ENCODE results near the gene BEND2. TPM values are rescaled to one million over a fixed set of nuclear protein-coding genes. Genes with fewer than 3 reads are reported as not detected.

The BEND2 gene
- total RNA-seq, 1 experiment from 2014 or later, result not detected

DNA sequence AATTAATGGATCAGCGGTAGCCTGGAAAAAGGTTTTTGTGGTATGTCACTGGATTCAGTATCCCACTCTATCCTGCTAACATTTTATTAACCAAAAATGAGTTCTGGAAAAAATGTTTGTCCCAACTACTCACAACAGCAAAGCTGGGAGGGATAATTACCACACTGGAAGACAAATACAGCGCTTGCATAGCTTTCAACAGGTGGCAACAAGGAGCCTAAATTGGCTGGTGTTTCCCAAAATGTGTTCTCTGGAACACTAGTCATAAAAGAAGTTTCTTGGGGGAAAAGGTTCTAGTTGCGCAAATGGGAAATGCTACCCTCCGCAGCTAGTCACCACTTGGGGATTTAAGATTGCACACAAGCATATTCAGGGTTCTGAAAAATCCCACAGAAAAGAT lies 54.6 kb downstream of the BEND2 start:
- Mint-ChIP-seq H3K4me1 (ENCODE audit: insufficient read depth, unreplicated experiment) (no peaks in the 10 kb centered on the region), H3K4me3 (ENCODE audit: unreplicated experiment) (no peak overlapping the region), H3K36me3 (ENCODE audit: insufficient read depth, unreplicated experiment) (no peaks in the 10 kb centered on the region), H3K9me3 (ENCODE audit: unreplicated experiment) (peaks cover 6% of the 10 kb centered on the region), H3K27ac (ENCODE audit: low read depth, unreplicated experiment) (no peak overlapping the region), H3K27me3 (ENCODE audit: insufficient read depth, unreplicated experiment) (no peaks in the 10 kb centered on the region)
- TF ChIP-seq CTCF (IDR thresholded peaks at IDR 0.05; ENCODE audit: unreplicated experiment), result no peak
- POLR2A ChIA-PET, result no interaction called here
- DNase-seq (ENCODE audit: unreplicated experiment), result no peak
- intact Hi-C loops (cut with micrococcal nuclease), result no loop called here
- CTCF ChIA-PET, result interaction anchor here (0.6 to 1.6 kb wide), 4 partner anchors 13 to 487 kb away, joined by 3 to 4 read pairs (median 3); no protein-coding TSS in a partner anchor
- BruUV-seq (replicated peaks), result no TSS peak

GRCh38 chrX:18160369-18160768 lies 60.3 kb downstream of the BEND2 start:
- POLR2A ChIA-PET, result interaction anchor here (0.7 kb wide), 1 partner anchor 1181 kb away, joined by 3 read pairs; no protein-coding TSS in a partner anchor
- intact Hi-C loops (cut with micrococcal nuclease), result no loop called here
- CTCF ChIA-PET, result no interaction called here
- no peak for TF ChIP-seq CTCF (IDR thresholded peaks at IDR 0.05; ENCODE audit: unreplicated experiment)
- no TSS peak for BruUV-seq (replicated peaks)
- Mint-ChIP-seq H3K9me3 (ENCODE audit: unreplicated experiment) (peaks cover 29% of the 10 kb centered on the region), H3K36me3 (ENCODE audit: insufficient read depth, unreplicated experiment) (no peaks in the 10 kb centered on the region), H3K4me1 (ENCODE audit: insufficient read depth, unreplicated experiment) (no peaks in the 10 kb centered on the region), H3K4me3 (ENCODE audit: unreplicated experiment) (no peak overlapping the region), H3K27ac (ENCODE audit: low read depth, unreplicated experiment) (no peak overlapping the region), H3K27me3 (ENCODE audit: insufficient read depth, unreplicated experiment) (peaks cover 14% of the 10 kb centered on the region)
- DNase-seq (ENCODE audit: unreplicated experiment), result no peak

DNA sequence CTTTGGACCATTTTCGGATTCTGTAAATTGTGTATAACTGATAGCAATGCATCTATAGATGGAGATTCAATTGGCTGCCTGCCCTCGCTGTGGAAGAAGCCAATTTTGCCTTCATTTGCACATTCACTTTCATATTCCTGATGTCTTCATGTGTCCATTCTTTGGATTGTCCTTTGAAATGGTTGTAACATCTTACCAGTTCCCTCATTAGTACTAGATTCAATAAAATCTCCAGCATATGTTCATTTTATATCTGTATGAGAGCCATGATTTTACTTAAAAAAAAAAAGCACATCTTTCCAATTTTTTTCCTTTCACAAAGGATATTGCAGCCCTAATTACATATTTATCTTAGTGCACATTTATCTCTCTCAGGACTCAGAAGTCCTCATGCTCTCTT lies 61.7 kb downstream of the BEND2 start:
- POLR2A ChIA-PET, result no interaction called here
- peaks cover 14% of the 10 kb centered on the region for H3K27me3 Mint-ChIP-seq (ENCODE audit: insufficient read depth, unreplicated experiment)
- no peak overlapping the region for H3K27ac Mint-ChIP-seq (ENCODE audit: low read depth, unreplicated experiment)
- H3K36me3 Mint-ChIP-seq (ENCODE audit: insufficient read depth, unreplicated experiment), result no peaks in the 10 kb centered on the region
- no TSS peak for BruUV-seq (replicated peaks)
- CTCF ChIA-PET, result no interaction called here
- no peaks in the 10 kb centered on the region for H3K4me1 Mint-ChIP-seq (ENCODE audit: insufficient read depth, unreplicated experiment)
- intact Hi-C loops (cut with micrococcal nuclease), result no loop called here
- peaks cover 31% of the 10 kb centered on the region for H3K9me3 Mint-ChIP-seq (ENCODE audit: unreplicated experiment)
- no peak for TF ChIP-seq CTCF (IDR thresholded peaks at IDR 0.05; ENCODE audit: unreplicated experiment)
- no peak overlapping the region for H3K4me3 Mint-ChIP-seq (ENCODE audit: unreplicated experiment)
- no peak for DNase-seq (ENCODE audit: unreplicated experiment)

- Mint-ChIP-seq H3K4me3 (ENCODE audit: unreplicated experiment) (no peak overlapping the region), H3K27me3 (ENCODE audit: insufficient read depth, unreplicated experiment) (no peaks in the 10 kb centered on the region), H3K27ac (ENCODE audit: low read depth, unreplicated experiment) (no peak overlapping the region), H3K9me3 (ENCODE audit: unreplicated experiment) (peaks cover 8% of the 10 kb centered on the region), H3K36me3 (ENCODE audit: insufficient read depth, unreplicated experiment) (no peaks in the 10 kb centered on the region), H3K4me1 (ENCODE audit: insufficient read depth, unreplicated experiment) (no peaks in the 10 kb centered on the region)
- ChIA-PET CTCF (interaction anchor here (0.6 to 0.9 kb wide), 2 partner anchors 14 to 830 kb away, joined by 3 read pairs; no protein-coding TSS in a partner anchor), POLR2A (no interaction called here)
- TF ChIP-seq CTCF (IDR thresholded peaks at IDR 0.05; ENCODE audit: unreplicated experiment), result no peak
- intact Hi-C loops (cut with micrococcal nuclease), result no loop called here
- BruUV-seq (replicated peaks), result no TSS peak
- no peak for DNase-seq (ENCODE audit: unreplicated experiment)
Observed at GRCh38 chrX:18151649-18152048, 69.0 kb downstream of the BEND2 start.

Data from MCF 10A (cell line).